Measurements from ENCODE around the gene PLA2G2F. TPM values are rescaled to one million over a fixed set of nuclear protein-coding genes. Genes with fewer than 3 reads are reported as not detected.

Gene PLA2G2F
- total and polyA plus RNA-seq, 2 donors (not counting 3 experiments of a cell fraction or from before 2014, with no cell fraction given): not detected

GRCh38 chr1:20108366-20109123, 30.6 kb upstream of the PLA2G2F start:
- Histone ChIP-seq H3K9me1 (replicated peaks; ENCODE audit: control insufficient read depth, extremely low read depth, insufficient read depth, low read length) (no peaks in the 10 kb centered on the region), H3K27ac (ENCODE audit: insufficient read depth, low read depth, low read length) (no peak overlapping the region), H3K79me2 (ENCODE audit: control insufficient read depth, insufficient read depth, low read length) (no peaks in the 10 kb centered on the region), H4K20me1 (replicated peaks; ENCODE audit: control insufficient read depth, extremely low read depth, insufficient read depth, low read length) (no peaks in the 10 kb centered on the region), H3K4me3 (replicated peaks in 1 of 3; ENCODE audit: insufficient read depth in 1 of 3, low read depth in 1 of 3, low read length in 3 of 3) (no peak overlapping the region), H3K9me3 (replicated peaks; ENCODE audit: control insufficient read depth, insufficient read depth, low read length) (no peaks in the 10 kb centered on the region), H2AFZ (ENCODE audit: low read depth, low read length) (no peak overlapping the region), H3K4me2 (ENCODE audit: insufficient read depth, low read length) (no peak overlapping the region), H3K27me3 (ENCODE audit: control insufficient read depth in 2 of 2, insufficient read depth in 2 of 2, low read length in 2 of 2) (no peaks in the 10 kb centered on the region), H3K4me1 (ENCODE audit: control insufficient read depth, extremely low read depth, insufficient read depth, low read length) (peaks cover 14% of the 10 kb centered on the region), H3K36me3 (ENCODE audit: control insufficient read depth in 2 of 2, extremely low read depth in 1 of 2, insufficient read depth in 2 of 2, low read length in 2 of 2) (no peaks in the 10 kb centered on the region), H3K9ac (replicated peaks; ENCODE audit: extremely low read depth, insufficient read depth, low read length) (no peak overlapping the region)
- BruUV-seq (replicated peaks): no TSS peak
- dilution Hi-C loops (cut with MboI; ENCODE audit: extremely low pct_ligation_motif_present, low sequenced_read_pairs): no loop called here
- ChIA-PET CTCF (interaction anchor here (0.6 to 1.0 kb wide), 3 partner anchors 9 to 133 kb away, joined by 3 read pairs; partner anchors contain the start of gene PLA2G2D), POLR2A (no interaction called here)
- intact Hi-C loops (cut with micrococcal nuclease): no loop called here
- DNase-seq (ENCODE audit: low read depth, low spot score): no peak
- no peak for FAIRE-seq
- no peak for TF ChIP-seq GATA2 (IDR thresholded peaks at IDR 0.05; ENCODE audit: insufficient read depth, insufficient read length, low read depth, low read length)
- TF ChIP-seq CTCF (IDR thresholded peaks at IDR 0.05; ENCODE audit: extremely low read depth in 1 of 2, insufficient read depth in 1 of 2, low read depth in 1 of 2, low read length in 2 of 2): no peak
- TF ChIP-seq MAX (IDR thresholded peaks at IDR 0.05; ENCODE audit: insufficient read depth, insufficient read length): no peak
- no peak for TF ChIP-seq FOS (IDR thresholded peaks at IDR 0.05; ENCODE audit: borderline replicate concordance, insufficient read depth, low read length)
- no peak for TF ChIP-seq POLR2A (IDR thresholded peaks at IDR 0.05; ENCODE audit: low read depth, low read length)
- TF ChIP-seq MYC (IDR thresholded peaks at IDR 0.05; ENCODE audit: low read depth, low read length): no peak
- no peak for TF ChIP-seq JUN (IDR thresholded peaks at IDR 0.05; ENCODE audit: borderline replicate concordance, insufficient read depth, insufficient read length, low read depth)
- TF ChIP-seq POLR2AphosphoS5 (IDR thresholded peaks at IDR 0.05; ENCODE audit: insufficient read depth, low read depth, low read length): no peak

Measured in endothelial cell of umbilical vein (primary cell).